ENCODE measurements around the gene PKD1.

The PKD1 gene

GRCh38 chr16:2135770-2136490, at the start of gene PKD1:
PKD1 (minus strand) TSS chr16:2135898; CDS start chr16:2135689, 209 bp downstream.
- DNase-seq, result peak in 55 of 56 donors; percentile 32 to 97 (median 82)

GRCh38 chr16:2184962-2185361, 49.3 kb upstream of the PKD1 start:
- DNase-seq, result no peak

GRCh38 chr16:2184346-2184745, 48.6 kb upstream of the PKD1 start:
- DNase-seq, result no peak

- DNase-seq, result peak in 3 of 56 donors; percentile 1 to 16 (median 7)
Observed at GRCh38 chr16:2183671-2184070, 48.0 kb upstream of the PKD1 start.

- DNase-seq, result no peak
Observed at GRCh38 chr16:2181952-2182351, 46.3 kb upstream of the PKD1 start.

- DNase-seq, result no peak
Observed at GRCh38 chr16:2180962-2181923, 45.5 kb upstream of the PKD1 start.

- no peak for DNase-seq
Observed at GRCh38 chr16:2180461-2180860, 44.8 kb upstream of the PKD1 start.

- no peak for DNase-seq
Observed at GRCh38 chr16:2179576-2179975, 43.9 kb upstream of the PKD1 start.

- DNase-seq, result no peak
Observed at GRCh38 chr16:2179107-2179501, 43.4 kb upstream of the PKD1 start.

- peak in 6 of 56 donors; percentile 8 to 69 (median 28) for DNase-seq
Observed at GRCh38 chr16:2178321-2179106, 42.8 kb upstream of the PKD1 start.

- DNase-seq, result no peak
Observed at GRCh38 chr16:2177561-2177960, 41.9 kb upstream of the PKD1 start.

GRCh38 chr16:2177101-2177500, 41.4 kb upstream of the PKD1 start:
- no peak for DNase-seq

GRCh38 chr16:2176047-2176446, 40.3 kb upstream of the PKD1 start:
- no peak for DNase-seq

- no peak for DNase-seq
Observed at GRCh38 chr16:2175454-2175853, 39.8 kb upstream of the PKD1 start.

GRCh38 chr16:2174396-2175131, 38.9 kb upstream of the PKD1 start:
- DNase-seq, result peak in 29 of 56 donors; percentile 11 to 79 (median 32)

GRCh38 chr16:2173916-2174315, 38.2 kb upstream of the PKD1 start:
- no peak for DNase-seq

- DNase-seq, result no peak
Observed at GRCh38 chr16:2173366-2173765, 37.7 kb upstream of the PKD1 start.

GRCh38 chr16:2172688-2173335, 37.1 kb upstream of the PKD1 start:
- no peak for DNase-seq

GRCh38 chr16:2171601-2172178, 36.0 kb upstream of the PKD1 start:
- no peak for DNase-seq
